Body of pancreas (tissue), 4 donors: Measurements from ENCODE around the gene CSGALNACT2.

Source experiments
- POLR2A ChIP-seq, 3 donors: fragments of 450-650 bp; IDR thresholded peaks; one replicate each; pipeline ENCODE4 v1.6.1; 2016; ENCODE audit warnings: antibody characterized with exemption in 3 of 3, mild to moderate bottlenecking in 2 of 3
- TF ChIP-seq, protein P1 (sequence below), 7 experiments: fragments of 450-650 bp in 4 of 7; fragments of 200-600 bp in 3 of 7; sonication (generic) in 3 of 7; IDR thresholded peaks; one replicate each; pipeline ENCODE4 v1.5.1; 2016 to 2019; ENCODE audit warnings: antibody characterized with exemption in 7 of 7

DNA sequence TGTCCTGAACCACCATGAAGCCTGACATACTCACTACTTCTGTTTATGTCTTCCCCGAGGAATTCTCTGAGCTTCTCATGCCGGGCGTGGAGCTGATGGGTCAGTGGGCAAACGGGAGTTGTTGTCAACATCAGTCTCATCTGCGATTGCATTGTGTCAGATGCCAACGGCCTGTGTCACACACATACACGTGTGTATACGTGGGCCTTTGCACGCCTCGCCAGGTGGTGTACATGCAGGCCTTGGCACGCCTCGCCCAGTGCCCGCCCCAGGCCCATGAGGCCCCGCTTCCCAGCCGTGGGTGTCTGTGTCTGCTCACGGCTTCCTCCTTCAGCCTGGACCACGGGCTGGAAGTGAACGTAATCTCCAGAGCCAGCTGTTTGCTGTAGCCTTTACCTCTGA lies 7.5 kb upstream of the CSGALNACT2 start:
- no peak for TF ChIP-seq POLR2A (IDR thresholded peaks at IDR 0.05)
- TF ChIP-seq, protein P1, sequence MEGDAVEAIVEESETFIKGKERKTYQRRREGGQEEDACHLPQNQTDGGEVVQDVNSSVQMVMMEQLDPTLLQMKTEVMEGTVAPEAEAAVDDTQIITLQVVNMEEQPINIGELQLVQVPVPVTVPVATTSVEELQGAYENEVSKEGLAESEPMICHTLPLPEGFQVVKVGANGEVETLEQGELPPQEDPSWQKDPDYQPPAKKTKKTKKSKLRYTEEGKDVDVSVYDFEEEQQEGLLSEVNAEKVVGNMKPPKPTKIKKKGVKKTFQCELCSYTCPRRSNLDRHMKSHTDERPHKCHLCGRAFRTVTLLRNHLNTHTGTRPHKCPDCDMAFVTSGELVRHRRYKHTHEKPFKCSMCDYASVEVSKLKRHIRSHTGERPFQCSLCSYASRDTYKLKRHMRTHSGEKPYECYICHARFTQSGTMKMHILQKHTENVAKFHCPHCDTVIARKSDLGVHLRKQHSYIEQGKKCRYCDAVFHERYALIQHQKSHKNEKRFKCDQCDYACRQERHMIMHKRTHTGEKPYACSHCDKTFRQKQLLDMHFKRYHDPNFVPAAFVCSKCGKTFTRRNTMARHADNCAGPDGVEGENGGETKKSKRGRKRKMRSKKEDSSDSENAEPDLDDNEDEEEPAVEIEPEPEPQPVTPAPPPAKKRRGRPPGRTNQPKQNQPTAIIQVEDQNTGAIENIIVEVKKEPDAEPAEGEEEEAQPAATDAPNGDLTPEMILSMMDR (IDR thresholded peaks at IDR 0.05): no peak
